ENCODE measurements around the gene CNTN5.
"Not testable (repeated sequence)": the region's sequence is repeated elsewhere in the genome, so short reads cannot be mapped to it uniquely, and the experiment has no call there.

CNTN5 gene

GRCh38 chr11:100247704-100248103 is 1227.0 kb downstream of the CNTN5 start:
- intact Hi-C loops (cut with DNase I), result no loop called here
- DNase-seq, result no peak

GRCh38 chr11:100257238-100257803 is 1236.6 kb downstream of the CNTN5 start:
- intact Hi-C loops (cut with DNase I), result not testable (repeated sequence)

GRCh38 chr11:100269516-100269915 is 1248.8 kb downstream of the CNTN5 start:
- intact Hi-C loops (cut with DNase I), result no loop called here
- DNase-seq, result no peak

More at GRCh38 chr11:100257238-100257803, 1236.6 kb downstream of the CNTN5 start:
- peak in 2 of 10 donors; percentile 24 to 47 for DNase-seq

GRCh38 chr11:100273066-100273815 is 1252.5 kb downstream of the CNTN5 start:
- intact Hi-C loops (cut with DNase I), result no loop called here
- DNase-seq, result peak in 1 of 10 donors; percentile 77

- intact Hi-C loops (cut with DNase I); DNase-seq: not testable (repeated sequence)
Measured at GRCh38 chr11:100274466-100274865, 1253.7 kb downstream of the CNTN5 start.

GRCh38 chr11:100294748-100295147 is 1274.0 kb downstream of the CNTN5 start:
- intact Hi-C loops (cut with DNase I), result no loop called here
- DNase-seq, result no peak

- intact Hi-C loops (cut with DNase I), result no loop called here
- DNase-seq, result no peak
Measured at GRCh38 chr11:100296051-100296679, 1275.4 kb downstream of the CNTN5 start.

- DNase-seq, result no peak
- intact Hi-C loops (cut with DNase I), result no loop called here
Measured at GRCh38 chr11:100297516-100297915, 1276.8 kb downstream of the CNTN5 start.

- DNase-seq, result no peak
- intact Hi-C loops (cut with DNase I), result no loop called here
Measured at GRCh38 chr11:100302824-100303223, 1282.1 kb downstream of the CNTN5 start.

GRCh38 chr11:100303897-100304296 is 1283.1 kb downstream of the CNTN5 start:
- DNase-seq, result no peak
- intact Hi-C loops (cut with DNase I), result no loop called here

GRCh38 chr11:100308202-100308601 is 1287.5 kb downstream of the CNTN5 start:
- intact Hi-C loops (cut with DNase I), result no loop called here
- no peak for DNase-seq

- intact Hi-C loops (cut with DNase I), result no loop called here
- no peak for DNase-seq
Measured at GRCh38 chr11:100315946-100316345, 1295.2 kb downstream of the CNTN5 start.

- intact Hi-C loops (cut with DNase I), result no loop called here
- DNase-seq, result no peak
Measured at GRCh38 chr11:100316952-100317351, 1296.2 kb downstream of the CNTN5 start.

GRCh38 chr11:100319691-100320090 is 1298.9 kb downstream of the CNTN5 start:
- intact Hi-C loops (cut with DNase I), result no loop called here
- no peak for DNase-seq

GRCh38 chr11:100328626-100329340 is 1308.0 kb downstream of the CNTN5 start:
- intact Hi-C loops (cut with DNase I), result no loop called here
- DNase-seq, result no peak

GRCh38 chr11:100329352-100329751 is 1308.6 kb downstream of the CNTN5 start:
- DNase-seq, result peak in 1 of 10 donors; percentile 26
- intact Hi-C loops (cut with DNase I), result no loop called here

GRCh38 chr11:100336873-100337272 is 1316.1 kb downstream of the CNTN5 start:
- intact Hi-C loops (cut with DNase I), result no loop called here

GRCh38 chr11:100338144-100338840 is 1317.5 kb downstream of the CNTN5 start:
- intact Hi-C loops (cut with DNase I), result no loop called here
- peak in 3 of 10 donors; percentile 50 to 54 (median 52) for DNase-seq

More at GRCh38 chr11:100336873-100337272, 1316.1 kb downstream of the CNTN5 start:
- no peak for DNase-seq

- intact Hi-C loops (cut with DNase I), result no loop called here
Measured at GRCh38 chr11:100340466-100341319, 1319.9 kb downstream of the CNTN5 start.

More at GRCh38 chr11:100340466-100341319, 1319.9 kb downstream of the CNTN5 start:
- no peak for DNase-seq

Data from posterior cingulate gyrus (tissue), 11 donors.